ENCODE measurements around the gene MUSTN1.

Gene MUSTN1

DNA sequence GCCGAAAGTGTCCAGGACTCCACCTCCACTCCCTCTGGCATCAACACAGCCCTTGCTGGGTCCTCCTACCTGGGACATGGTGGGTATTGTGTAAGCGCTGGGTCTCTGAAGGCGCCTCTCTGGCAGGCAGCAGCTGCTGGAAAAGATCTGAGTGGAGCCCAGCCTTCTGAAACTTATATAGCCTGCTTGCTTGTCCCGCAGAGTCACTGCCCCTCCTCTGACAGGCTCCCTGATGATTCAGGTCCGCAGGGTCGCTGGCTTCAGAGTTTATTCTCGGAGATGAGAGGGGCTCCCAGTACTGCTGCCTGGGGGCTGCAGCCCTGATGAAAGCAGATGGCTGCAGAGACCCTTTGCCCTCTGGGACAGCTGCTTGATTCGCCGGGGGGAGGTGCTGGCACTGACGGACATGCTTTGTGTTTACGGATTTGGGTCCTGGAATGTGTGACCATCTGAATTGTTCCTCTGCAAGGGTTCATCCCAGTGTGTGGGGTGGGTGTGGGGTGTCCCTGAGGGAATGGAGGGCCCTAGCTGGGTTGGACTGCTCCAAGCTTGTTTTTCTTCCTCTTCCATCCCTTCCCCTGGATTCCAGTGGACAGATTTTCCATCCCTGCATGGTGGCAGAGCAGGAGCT is at the start of gene MUSTN1:
Gene MUSTN1 (minus strand): TSS at position 149 of the 631 bp plus-strand sequence. CDS start 71 bp downstream, at position 78.
- no peaks in the 10 kb centered on the region for H3K9me3 ChIP-seq (ENCODE audit: severe bottlenecking)
- H3K4me3 ChIP-seq (ENCODE audit: low read depth, low read length) = no peak within 1 kb of the TSS
- no peak within 1 kb of the TSS for H3K27ac ChIP-seq
- H3K36me3 ChIP-seq = no peaks in the 10 kb centered on the region; the same call in 1 of the 2 replicates
- no peaks in the 10 kb centered on the region for H3K27me3 ChIP-seq (ENCODE audit: insufficient read depth, low read depth, severe bottlenecking)
- TF ChIP-seq, protein P1, sequence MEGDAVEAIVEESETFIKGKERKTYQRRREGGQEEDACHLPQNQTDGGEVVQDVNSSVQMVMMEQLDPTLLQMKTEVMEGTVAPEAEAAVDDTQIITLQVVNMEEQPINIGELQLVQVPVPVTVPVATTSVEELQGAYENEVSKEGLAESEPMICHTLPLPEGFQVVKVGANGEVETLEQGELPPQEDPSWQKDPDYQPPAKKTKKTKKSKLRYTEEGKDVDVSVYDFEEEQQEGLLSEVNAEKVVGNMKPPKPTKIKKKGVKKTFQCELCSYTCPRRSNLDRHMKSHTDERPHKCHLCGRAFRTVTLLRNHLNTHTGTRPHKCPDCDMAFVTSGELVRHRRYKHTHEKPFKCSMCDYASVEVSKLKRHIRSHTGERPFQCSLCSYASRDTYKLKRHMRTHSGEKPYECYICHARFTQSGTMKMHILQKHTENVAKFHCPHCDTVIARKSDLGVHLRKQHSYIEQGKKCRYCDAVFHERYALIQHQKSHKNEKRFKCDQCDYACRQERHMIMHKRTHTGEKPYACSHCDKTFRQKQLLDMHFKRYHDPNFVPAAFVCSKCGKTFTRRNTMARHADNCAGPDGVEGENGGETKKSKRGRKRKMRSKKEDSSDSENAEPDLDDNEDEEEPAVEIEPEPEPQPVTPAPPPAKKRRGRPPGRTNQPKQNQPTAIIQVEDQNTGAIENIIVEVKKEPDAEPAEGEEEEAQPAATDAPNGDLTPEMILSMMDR (IDR thresholded peaks at IDR 0.05; ENCODE audit: low read depth, low read length) = no peak
- no peak for DNase-seq

DNA sequence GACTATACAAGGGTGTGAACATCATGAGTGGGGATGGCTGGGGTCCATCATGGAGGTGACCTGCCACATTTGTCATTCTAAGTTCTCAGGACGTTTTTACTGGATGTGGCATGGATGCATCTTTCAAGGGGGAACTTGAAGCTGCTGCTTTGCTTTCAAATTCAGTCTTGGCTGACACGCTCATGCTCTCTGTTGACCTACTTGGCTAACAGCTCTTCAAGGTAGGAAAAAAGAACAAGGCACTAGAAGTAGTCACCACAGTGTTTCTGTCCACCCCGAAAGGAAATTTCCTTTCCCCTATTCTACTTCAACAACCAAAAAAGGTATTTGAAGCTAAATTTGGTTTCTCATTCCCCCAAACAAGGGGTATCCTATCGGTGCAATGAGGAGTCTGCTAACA is 47.6 kb upstream of the MUSTN1 start:
- Histone ChIP-seq H3K9me3 (ENCODE audit: severe bottlenecking) (no peaks in the 10 kb centered on the region), H3K27me3 (ENCODE audit: insufficient read depth, low read depth, severe bottlenecking) (no peaks in the 10 kb centered on the region), H3K27ac (no peak overlapping the region), H3K4me3 (ENCODE audit: low read depth, low read length) (no peak overlapping the region), H3K36me3 (peaks cover 4% of the 10 kb centered on the region; the same call in 1 of the 2 replicates)
- TF ChIP-seq, protein P1 (IDR thresholded peaks at IDR 0.05; ENCODE audit: low read depth, low read length) = no peak
- no peak for DNase-seq

DNA sequence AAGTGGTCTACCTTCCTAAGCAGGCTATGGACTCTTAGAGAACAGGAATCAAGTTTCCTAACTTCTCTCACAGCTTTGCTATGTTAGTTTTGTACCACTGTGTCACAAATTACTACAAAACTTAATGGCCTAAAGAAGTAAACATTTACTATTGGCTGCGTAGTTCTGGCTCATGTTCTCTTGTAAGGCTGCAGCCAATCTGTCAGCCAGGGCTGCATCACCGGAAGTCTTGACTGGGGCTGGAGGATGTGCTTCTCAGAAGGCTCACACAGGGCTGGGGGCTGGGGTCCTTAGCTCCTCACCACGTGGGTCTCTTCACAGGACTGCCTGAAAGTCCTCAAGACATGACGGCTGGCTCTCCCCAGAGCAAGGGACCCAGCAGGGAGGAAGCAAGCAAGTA is 47.1 kb upstream of the MUSTN1 start:
- no peak overlapping the region for H3K27ac ChIP-seq
- H3K4me3 ChIP-seq (ENCODE audit: low read depth, low read length) = no peak overlapping the region
- no peaks in the 10 kb centered on the region for H3K9me3 ChIP-seq (ENCODE audit: severe bottlenecking)
- no peak for DNase-seq
- H3K36me3 ChIP-seq = peaks cover 4% of the 10 kb centered on the region; the same call in 1 of the 2 replicates
- H3K27me3 ChIP-seq (ENCODE audit: insufficient read depth, low read depth, severe bottlenecking) = no peaks in the 10 kb centered on the region
- TF ChIP-seq, protein P1 (IDR thresholded peaks at IDR 0.05; ENCODE audit: low read depth, low read length) = no peak

DNA sequence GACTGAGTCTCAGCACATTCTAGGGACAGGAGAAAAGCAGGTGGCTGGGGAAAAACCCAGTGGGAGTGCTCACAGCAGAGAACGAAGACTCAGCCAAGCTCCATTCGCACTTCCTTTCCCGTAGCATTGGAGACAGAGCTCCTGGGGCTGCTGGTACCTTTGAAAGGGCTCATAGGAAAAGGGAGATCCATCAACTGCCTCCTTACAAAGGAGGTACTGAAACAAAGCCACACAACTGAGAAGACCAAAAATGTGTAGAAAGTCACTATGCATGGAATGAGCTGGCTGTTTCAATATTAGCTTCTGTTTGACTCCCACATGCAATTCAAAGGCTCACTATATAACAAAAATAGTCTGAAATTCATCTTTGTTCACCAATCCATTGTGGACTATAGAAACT is 45.7 kb upstream of the MUSTN1 start:
- Histone ChIP-seq H3K9me3 (ENCODE audit: severe bottlenecking) (no peaks in the 10 kb centered on the region), H3K4me3 (ENCODE audit: low read depth, low read length) (no peak overlapping the region), H3K36me3 (peaks cover 4% of the 10 kb centered on the region; the same call in 1 of the 2 replicates), H3K27me3 (ENCODE audit: insufficient read depth, low read depth, severe bottlenecking) (no peaks in the 10 kb centered on the region), H3K27ac (no peak overlapping the region)
- TF ChIP-seq, protein P1 (IDR thresholded peaks at IDR 0.05; ENCODE audit: low read depth, low read length) = no peak
- DNase-seq = no peak

DNA sequence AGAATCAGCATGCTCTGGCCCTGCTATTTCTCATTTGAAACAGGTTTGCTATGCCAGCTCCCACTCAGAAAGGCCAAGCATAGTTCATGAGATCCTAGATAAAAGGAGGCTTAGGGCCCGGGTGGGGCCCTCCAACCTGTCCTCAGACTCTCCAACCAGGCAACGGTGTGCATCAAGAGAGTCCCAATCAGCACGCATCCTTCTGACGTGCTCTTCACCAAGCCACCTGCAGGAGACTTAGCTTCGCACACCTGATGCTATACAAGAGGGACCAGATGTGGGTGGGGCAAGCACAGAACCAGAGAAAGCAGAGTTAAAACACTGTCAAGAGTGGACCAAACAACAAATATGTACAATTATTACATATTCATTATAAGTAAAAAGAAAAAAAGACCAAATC is 45.2 kb upstream of the MUSTN1 start:
- TF ChIP-seq, protein P1 (IDR thresholded peaks at IDR 0.05; ENCODE audit: low read depth, low read length) = no peak
- H3K9me3 ChIP-seq (ENCODE audit: severe bottlenecking) = no peaks in the 10 kb centered on the region
- H3K27me3 ChIP-seq (ENCODE audit: insufficient read depth, low read depth, severe bottlenecking) = no peaks in the 10 kb centered on the region
- DNase-seq = no peak
- H3K4me3 ChIP-seq (ENCODE audit: low read depth, low read length) = no peak overlapping the region
- H3K36me3 ChIP-seq = peaks cover 4% of the 10 kb centered on the region; the same call in 1 of the 2 replicates
- H3K27ac ChIP-seq = no peak overlapping the region

DNA sequence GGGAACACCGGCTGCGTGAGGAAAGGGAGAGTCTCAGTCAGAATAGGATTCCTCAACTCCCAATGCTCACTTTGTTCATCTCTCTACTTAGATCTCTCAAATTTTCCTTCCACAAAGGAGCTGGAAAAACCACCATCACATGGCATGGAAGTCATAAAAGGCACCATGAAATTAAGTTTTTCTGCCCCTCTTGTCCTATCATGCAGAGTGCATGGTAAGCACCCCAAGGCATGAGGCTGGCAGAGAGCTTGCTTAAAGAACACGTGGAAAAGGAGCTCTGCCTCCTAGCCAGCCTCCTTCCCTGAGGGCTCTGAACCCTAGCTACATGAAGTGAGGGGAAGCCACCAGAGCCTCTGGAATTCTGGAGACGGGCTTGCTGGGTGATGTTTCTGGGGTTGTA is 44.8 kb upstream of the MUSTN1 start:
- no peaks in the 10 kb centered on the region for H3K9me3 ChIP-seq (ENCODE audit: severe bottlenecking)
- no peak for DNase-seq
- H3K36me3 ChIP-seq = peaks cover 4% of the 10 kb centered on the region; the same call in 1 of the 2 replicates
- no peaks in the 10 kb centered on the region for H3K27me3 ChIP-seq (ENCODE audit: insufficient read depth, low read depth, severe bottlenecking)
- no peak overlapping the region for H3K27ac ChIP-seq
- TF ChIP-seq, protein P1 (IDR thresholded peaks at IDR 0.05; ENCODE audit: low read depth, low read length) = no peak
- no peak overlapping the region for H3K4me3 ChIP-seq (ENCODE audit: low read depth, low read length)
